A549 (cell line): Measurements from ENCODE around the gene DPEP2NB. TPM values are rescaled to one million over a fixed set of nuclear protein-coding genes. Genes with fewer than 3 reads are reported as not detected.

Experiments
- ATAC-seq, 2 experiments: fragments of 200-7000 bp in 1 of 2; fragments of >200 bp in 1 of 2; cut with Nextera tagmentation in 1 of 2; cut with Tn5 transposase in 1 of 2; 3 replicates each; pipeline versions ENCODE4 v1.8.0 to v1.9.1; 2018 to 2020; ENCODE audit warnings: mild to moderate bottlenecking in 1 of 2, moderate library complexity in 1 of 2
- CTCF ChIA-PET: fragments of 300-600 bp; sonication (Branson Sonifier 250); formaldehyde crosslinking; extraction: SDS; loops from one replicate; lab custom pipeline; 2021; ENCODE audit warnings: antibody characterized with exemption, inconsistent platforms; lab: Yijun Ruan, JAX
- POLR2A ChIA-PET: fragments of 350-600 bp; formaldehyde crosslinking; extraction: SDS; loops from one replicate; lab custom pipeline; 2021; ENCODE audit warnings: antibody characterized with exemption, inconsistent platforms; lab: Yijun Ruan, JAX
- DNase-seq, 2 experiments: peaks; one replicate each; pipeline versions ENCODE4 v3.0.0 to v3.0.0-alpha.2; 2011 to 2016; ENCODE audit warnings: low read depth in 1 of 2, low spot score in 1 of 2
- FAIRE-seq: peaks from 2 replicates; lab custom pipeline; 2011; peaks lifted over from hg19 to GRCh38; lab: Jason Lieb, UNC
- H3K27ac ChIP-seq, 2 experiments: fragments of >200 bp; sonication (Bioruptor Twin); formaldehyde crosslinking; 3 replicates each; pipeline ENCODE4 v1.5.1; 2016 to 2017
- H3K4me1 ChIP-seq: fragments of >200 bp; sonication (Bioruptor Twin); formaldehyde crosslinking; 3 replicates; pipeline ENCODE4 v1.6.1; 2016
- H3K4me2 ChIP-seq: fragments of >200 bp; sonication (Bioruptor Twin); formaldehyde crosslinking; 3 replicates; pipeline ENCODE4 v1.6.1; 2016
- H3K4me3 ChIP-seq: fragments of >200 bp; sonication (Bioruptor Twin); formaldehyde crosslinking; 3 replicates; pipeline ENCODE4 v1.5.1; 2016
- H3K9me3 ChIP-seq: fragments of >200 bp; sonication (Bioruptor Twin); formaldehyde crosslinking; 3 replicates; pipeline ENCODE4 v1.6.1; 2016
- CEBPB ChIP-seq, 2 experiments: fragments of >200 bp in 1 of 2; sonication (Bioruptor Twin) in 1 of 2; formaldehyde crosslinking in 1 of 2; IDR thresholded peaks; 2 replicates each; pipeline ENCODE4 v1.6.1; 2012 to 2016
- CHD4 ChIP-seq: fragments of 200-600 bp; sonication (generic); IDR thresholded peaks from 2 replicates; pipeline ENCODE4 v1.6.1; 2016; ENCODE audit warnings: antibody characterized with exemption, mild to moderate bottlenecking, borderline replicate concordance
- EHF ChIP-seq: fragments of 250-450 bp; sonication (Bioruptor Pico); IDR thresholded peaks from 2 replicates; pipeline ENCODE4 v1.5.0; 2020; ENCODE audit warnings: mild to moderate bottlenecking
- EP300 ChIP-seq, 2 experiments: fragments of >200 bp; sonication (Bioruptor Twin); formaldehyde crosslinking; IDR thresholded peaks; 2 replicates in 1 of 2; 3 replicates in 1 of 2; pipeline ENCODE4 v1.6.1; 2016 to 2017
- FOSB ChIP-seq: fragments of 250-450 bp; sonication (Bioruptor Pico); IDR thresholded peaks from 2 replicates; pipeline ENCODE4 v1.5.0; 2020; ENCODE audit warnings: mild to moderate bottlenecking, moderate library complexity
- FOSL2 ChIP-seq, 2 experiments: fragments of 450-650 bp in 1 of 2; fragments of >200 bp in 1 of 2; sonication (Bioruptor Twin) in 1 of 2; formaldehyde crosslinking; IDR thresholded peaks; 2 replicates each; pipeline versions ENCODE4 v1.5.0 to v1.6.1; 2016 to 2020; ENCODE audit warnings: mild to moderate bottlenecking in 1 of 2, moderate library complexity in 1 of 2
- HDAC2 ChIP-seq: fragments of 200-600 bp; sonication (generic); IDR thresholded peaks from 2 replicates; pipeline ENCODE4 v1.6.1; 2016
- HEYL ChIP-seq: fragments of 250-450 bp; sonication (Bioruptor Pico); IDR thresholded peaks from 2 replicates; pipeline ENCODE4 v1.8.0; 2021; ENCODE audit warnings: mild to moderate bottlenecking, moderate library complexity
- HOXA7 ChIP-seq: fragments of 250-450 bp; sonication (Bioruptor Pico); IDR thresholded peaks from 2 replicates; pipeline ENCODE4 v1.5.0; 2020; ENCODE audit warnings: mild to moderate bottlenecking, moderate library complexity
- JUN ChIP-seq, 2 experiments: fragments of >200 bp; sonication (Bioruptor Twin); formaldehyde crosslinking; IDR thresholded peaks; 2 replicates in 1 of 2; 3 replicates in 1 of 2; pipeline ENCODE4 v1.6.1; 2016 to 2017
- JUNB ChIP-seq: fragments of >200 bp; sonication (Bioruptor Twin); formaldehyde crosslinking; IDR thresholded peaks from 2 replicates; pipeline ENCODE4 v1.6.1; 2016
- KDM1A ChIP-seq: fragments of 200-600 bp; sonication (generic); IDR thresholded peaks from 2 replicates; pipeline ENCODE4 v1.6.1; 2016; ENCODE audit warnings: low read depth, mild to moderate bottlenecking
- MAZ ChIP-seq: fragments of 150-350 bp; IDR thresholded peaks from 2 replicates; pipeline ENCODE4 v1.6.1; 2014; ENCODE audit warnings: antibody characterized with exemption, low read depth, low read length, borderline replicate concordance
- NPAS2 ChIP-seq: fragments of 250-450 bp; sonication (Bioruptor Pico); IDR thresholded peaks from 2 replicates; pipeline ENCODE4 v1.8.0; 2022; ENCODE audit warnings: mild to moderate bottlenecking, moderate library complexity, borderline replicate concordance
- POLR2A ChIP-seq: IDR thresholded peaks from 2 replicates; pipeline ENCODE4 v1.6.1; 2012; ENCODE audit warnings: mild to moderate bottlenecking, low read length
- POLR2AphosphoS2 ChIP-seq: conservative IDR thresholded peaks from 2 replicates; pipeline ENCODE4 v1.6.1; 2012; ENCODE audit warnings: low read length, improper control_type of control experiment, inconsistent platforms
- RARB ChIP-seq: fragments of 250-450 bp; sonication (Bioruptor Pico); IDR thresholded peaks from 2 replicates; pipeline ENCODE4 v1.8.0; 2021; ENCODE audit warnings: mild to moderate bottlenecking, moderate library complexity
- SMC3 ChIP-seq: fragments of >200 bp; sonication (Bioruptor Twin); formaldehyde crosslinking; IDR thresholded peaks from 3 replicates; pipeline ENCODE4 v1.6.1; 2018; ENCODE audit warnings: inconsistent platforms
- TP53 ChIP-seq: fragments of 250-450 bp; sonication (Bioruptor Pico); IDR thresholded peaks from 2 replicates; pipeline ENCODE4 v1.5.0; 2021; ENCODE audit warnings: mild to moderate bottlenecking, moderate library complexity
- ZC3H11A ChIP-seq: fragments of 450-650 bp; IDR thresholded peaks from 2 replicates; pipeline ENCODE4 v1.6.1; 2014; ENCODE audit warnings: antibody characterized with exemption, mild to moderate bottlenecking
- WGBS: methylation state at CpG from one replicate; pipeline ENCODE4 v1.1.6; 2017; ENCODE audit errors: missing lambda C conversion rate; 5-methylcytosine and 5-hydroxymethylcytosine counted together
- polyA plus RNA-seq, 4 experiments: library from polyadenylated mRNA; depleted of rRNA in 3 of 4; stranded (reverse); fragments of >200 nt; fragmentation: RNase III in 1 of 4; extraction: RNeasy Plus Mini Kit Qiagen cat#74134 plus additional on column Dnase treatment in 1 of 4; gene quantifications; 2 replicates in 3 of 4; 3 replicates in 1 of 4; pipeline ENCODE4 v1.2.3, GENCODE V29; 2011 to 2017
- TF ChIP-seq, protein P1 (sequence below): fragments of >200 bp; sonication (Bioruptor Twin); formaldehyde crosslinking; IDR thresholded peaks from 3 replicates; pipeline ENCODE4 v1.6.1; 2016
- TF ChIP-seq, protein P2 (sequence below): fragments of 250-450 bp; sonication (Bioruptor Pico); IDR thresholded peaks from 2 replicates; pipeline ENCODE4 v1.5.0; 2021; ENCODE audit warnings: mild to moderate bottlenecking, moderate library complexity, borderline replicate concordance
- TF ChIP-seq, protein P3 (sequence below): IDR thresholded peaks from 2 replicates; pipeline ENCODE4 v1.6.1; 2012; ENCODE audit warnings: low read depth, borderline replicate concordance
- TF ChIP-seq, protein P4 (sequence below): fragments of >200 bp; sonication (Bioruptor Twin); formaldehyde crosslinking; IDR thresholded peaks from 2 replicates; pipeline ENCODE4 v1.6.1; 2016
- TF ChIP-seq, protein P5 (sequence below): IDR thresholded peaks from 2 replicates; pipeline ENCODE4 v1.6.1; 2012
- TF ChIP-seq, protein P6 (sequence below): IDR thresholded peaks from 2 replicates; pipeline ENCODE4 v1.6.1; 2012

DPEP2NB gene
- polyA plus RNA-seq, 2 of the 4 experiments (the other 2 are of a cell fraction) = not detected

DNA sequence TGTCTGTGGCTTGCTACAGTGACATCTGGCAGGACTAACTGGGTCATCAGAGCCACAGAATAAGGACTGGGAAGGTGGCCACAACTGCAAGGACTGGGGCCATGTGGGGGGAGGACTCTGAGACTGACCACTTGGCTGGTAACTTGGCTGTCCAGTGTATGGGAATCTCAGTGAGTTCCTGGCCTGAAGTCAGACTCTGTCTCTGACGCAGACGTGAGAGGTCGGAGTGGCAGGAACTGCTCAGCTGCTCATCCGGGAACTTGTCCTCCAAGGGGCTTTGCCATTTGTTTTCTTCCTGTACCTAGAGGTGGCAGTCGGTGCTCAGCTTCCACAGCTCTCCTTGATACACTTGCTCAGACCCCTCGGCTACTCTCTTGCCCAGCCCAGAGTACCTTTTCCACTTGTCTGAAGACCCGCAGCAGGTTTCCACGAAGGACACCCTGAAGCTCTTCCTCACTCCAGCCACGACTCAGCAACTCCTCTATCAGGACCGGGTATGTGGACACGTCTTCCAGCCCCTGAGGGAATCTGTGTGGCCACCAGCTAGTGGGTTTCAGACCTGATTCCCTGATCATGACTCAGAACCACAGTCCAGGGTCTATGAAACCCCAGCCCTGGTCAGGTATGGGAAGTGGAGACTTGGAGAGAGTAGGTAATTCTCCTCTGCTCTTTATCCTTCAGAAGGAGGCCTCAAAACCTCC, 28.1 kb downstream of the DPEP2NB start:
- FAIRE-seq = no peak
- TF ChIP-seq ZC3H11A (no peak), FOSL2 (IDR thresholded peaks at IDR 0.05) (no peak), FOSL2 (CRISPR knock-in tag; IDR thresholded peaks at IDR 0.05) (no peak), JUN (IDR thresholded peaks at IDR 0.05) (no peak), CEBPB (IDR thresholded peaks at IDR 0.05) (no peak), SMC3 (no peak), HEYL (CRISPR knock-in tag) (no peak), POLR2A (no peak), MAZ (no peak)
- TF ChIP-seq, protein P1, sequence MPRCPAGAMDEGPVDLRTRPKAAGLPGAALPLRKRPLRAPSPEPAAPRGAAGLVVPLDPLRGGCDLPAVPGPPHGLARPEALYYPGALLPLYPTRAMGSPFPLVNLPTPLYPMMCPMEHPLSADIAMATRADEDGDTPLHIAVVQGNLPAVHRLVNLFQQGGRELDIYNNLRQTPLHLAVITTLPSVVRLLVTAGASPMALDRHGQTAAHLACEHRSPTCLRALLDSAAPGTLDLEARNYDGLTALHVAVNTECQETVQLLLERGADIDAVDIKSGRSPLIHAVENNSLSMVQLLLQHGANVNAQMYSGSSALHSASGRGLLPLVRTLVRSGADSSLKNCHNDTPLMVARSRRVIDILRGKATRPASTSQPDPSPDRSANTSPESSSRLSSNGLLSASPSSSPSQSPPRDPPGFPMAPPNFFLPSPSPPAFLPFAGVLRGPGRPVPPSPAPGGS = no peak
- TF ChIP-seq, protein P2, sequence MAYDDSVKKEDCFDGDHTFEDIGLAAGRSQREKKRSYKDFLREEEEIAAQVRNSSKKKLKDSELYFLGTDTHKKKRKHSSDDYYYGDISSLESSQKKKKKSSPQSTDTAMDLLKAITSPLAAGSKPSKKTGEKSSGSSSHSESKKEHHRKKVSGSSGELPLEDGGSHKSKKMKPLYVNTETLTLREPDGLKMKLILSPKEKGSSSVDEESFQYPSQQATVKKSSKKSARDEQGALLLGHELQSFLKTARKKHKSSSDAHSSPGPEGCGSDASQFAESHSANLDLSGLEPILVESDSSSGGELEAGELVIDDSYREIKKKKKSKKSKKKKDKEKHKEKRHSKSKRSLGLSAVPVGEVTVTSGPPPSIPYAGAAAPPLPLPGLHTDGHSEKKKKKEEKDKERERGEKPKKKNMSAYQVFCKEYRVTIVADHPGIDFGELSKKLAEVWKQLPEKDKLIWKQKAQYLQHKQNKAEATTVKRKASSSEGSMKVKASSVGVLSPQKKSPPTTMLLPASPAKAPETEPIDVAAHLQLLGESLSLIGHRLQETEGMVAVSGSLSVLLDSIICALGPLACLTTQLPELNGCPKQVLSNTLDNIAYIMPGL (CRISPR knock-in tag) = no peak
- DNase-seq = no peak
- no peak for ATAC-seq
- no peaks in the 10 kb centered on the region for H3K9me3 ChIP-seq
- H3K27ac ChIP-seq = no peak overlapping the region
- H3K4me2 ChIP-seq = no peak overlapping the region
- H3K4me3 ChIP-seq = no peak overlapping the region
- 85% methylated on average over 11 of the region's 11 CpGs for whole genome bisulfite sequencing
- POLR2A ChIA-PET = no interaction called here
- H3K4me1 ChIP-seq = peaks cover 7% of the 10 kb centered on the region; the same call in 2 of the 3 replicates
- CTCF ChIA-PET = interaction anchor here (1.2 to 5.5 kb wide), 2 partner anchors 53 to 243 kb away, joined by 3 to 20 read pairs; no protein-coding TSS in a partner anchor

DNA sequence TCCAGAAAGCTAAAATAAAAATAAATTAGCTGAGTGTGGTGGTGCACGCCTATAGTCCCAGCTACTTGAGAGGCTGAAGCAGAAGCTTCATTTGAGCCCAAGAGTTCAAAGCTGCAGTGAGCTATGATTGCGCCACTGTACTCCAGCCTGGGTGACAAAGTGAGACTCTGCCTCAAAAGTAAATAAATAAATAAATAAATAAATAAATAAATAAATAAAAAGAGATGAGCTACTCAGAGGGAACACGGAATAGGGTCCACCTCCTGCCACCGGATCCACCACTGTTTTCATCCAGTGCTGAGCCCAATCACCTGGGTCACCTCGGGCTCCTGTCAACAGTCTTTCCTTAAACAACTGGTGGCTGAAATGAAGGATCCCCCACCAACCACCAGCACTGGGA, 28.8 kb downstream of the DPEP2NB start:
- ATAC-seq (no peak), DNase-seq (no peak), FAIRE-seq (no peak)
- Histone ChIP-seq H3K27ac (no peak overlapping the region), H3K4me3 (no peak overlapping the region), H3K4me2 (no peak overlapping the region), H3K4me1 (peaks cover 7% of the 10 kb centered on the region; the same call in 2 of the 3 replicates), H3K9me3 (no peaks in the 10 kb centered on the region)
- TF ChIP-seq, protein P3, sequence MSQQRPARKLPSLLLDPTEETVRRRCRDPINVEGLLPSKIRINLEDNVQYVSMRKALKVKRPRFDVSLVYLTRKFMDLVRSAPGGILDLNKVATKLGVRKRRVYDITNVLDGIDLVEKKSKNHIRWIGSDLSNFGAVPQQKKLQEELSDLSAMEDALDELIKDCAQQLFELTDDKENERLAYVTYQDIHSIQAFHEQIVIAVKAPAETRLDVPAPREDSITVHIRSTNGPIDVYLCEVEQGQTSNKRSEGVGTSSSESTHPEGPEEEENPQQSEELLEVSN = no peak
- TF ChIP-seq JUNB (no peak), EHF (CRISPR knock-in tag) (no peak), SMC3 (no peak), POLR2AphosphoS2 (no peak), HOXA7 (no peak), EP300 (IDR thresholded peaks at IDR 0.05) (no peak), ZC3H11A (peak; percentile 86)
- WGBS = 81% methylated on average over 5 of the region's 5 CpGs
- CTCF ChIA-PET = interaction anchor here (1.1 to 1.2 kb wide), 3 partner anchors 20 to 238 kb away, joined by 3 read pairs; no protein-coding TSS in a partner anchor
- POLR2A ChIA-PET = interaction anchor here (0.6 kb wide), 1 partner anchor 993 kb away, joined by 3 read pairs; no protein-coding TSS in a partner anchor

DNA sequence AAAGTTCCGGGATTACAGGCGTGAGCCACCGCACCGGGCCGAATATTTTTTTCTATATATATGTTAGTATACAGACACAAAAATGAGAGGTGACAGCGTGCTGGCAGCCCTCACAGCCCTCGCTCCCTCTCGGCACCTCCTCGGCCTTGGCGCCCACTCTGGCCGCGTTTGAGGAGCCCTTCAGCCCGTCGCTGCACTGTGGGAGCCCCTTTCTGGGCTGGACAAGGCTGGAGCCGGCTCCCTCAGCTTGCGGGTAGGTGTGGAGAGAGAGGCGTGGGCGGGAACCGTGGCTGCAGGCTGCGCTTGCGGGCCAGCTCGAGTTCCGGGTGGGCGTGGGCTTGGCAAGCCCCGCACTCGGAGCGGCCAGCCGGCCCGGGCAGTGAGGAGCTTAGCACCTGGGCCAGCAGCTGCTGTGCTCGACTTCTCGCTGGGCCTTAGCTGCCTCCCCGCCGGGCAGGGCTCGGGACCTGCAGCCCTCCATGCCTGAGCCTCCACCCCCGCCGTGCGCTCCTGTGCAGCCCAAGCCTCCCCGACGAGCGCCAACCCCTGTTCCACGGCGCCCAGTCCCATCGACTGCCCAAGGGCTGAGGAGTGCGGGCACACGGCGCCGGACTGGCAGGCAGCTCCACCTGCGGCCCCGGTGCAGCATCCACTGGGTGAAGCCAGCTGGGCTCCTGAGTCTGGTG, 33.6 kb downstream of the DPEP2NB start:
- POLR2A ChIA-PET = no interaction called here
- WGBS = 94% methylated on average over 31 of the region's 49 CpGs
- FAIRE-seq (no peak), DNase-seq (no peak), ATAC-seq (no peak)
- Histone ChIP-seq H3K4me1 (peaks cover 7% of the 10 kb centered on the region; the same call in 2 of the 3 replicates), H3K9me3 (no peaks in the 10 kb centered on the region), H3K4me3 (no peak overlapping the region), H3K4me2 (no peak overlapping the region), H3K27ac (no peak overlapping the region)
- CTCF ChIA-PET = interaction anchor here (1.2 to 3.8 kb wide), 5 partner anchors 10 to 40 kb away, joined by 3 to 14 read pairs (median 5); no protein-coding TSS in a partner anchor
- TF ChIP-seq TP53 (CRISPR knock-in tag) (no peak), HDAC2 (no peak), JUNB (no peak), HOXA7 (no peak), NPAS2 (CRISPR knock-in tag) (no peak), FOSB (CRISPR knock-in tag) (no peak), CHD4 (no peak), KDM1A (no peak), RARB (CRISPR knock-in tag) (no peak)
- TF ChIP-seq, protein P4, sequence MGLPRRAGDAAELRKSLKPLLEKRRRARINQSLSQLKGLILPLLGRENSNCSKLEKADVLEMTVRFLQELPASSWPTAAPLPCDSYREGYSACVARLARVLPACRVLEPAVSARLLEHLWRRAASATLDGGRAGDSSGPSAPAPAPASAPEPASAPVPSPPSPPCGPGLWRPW = no peak
- TF ChIP-seq, protein P5, sequence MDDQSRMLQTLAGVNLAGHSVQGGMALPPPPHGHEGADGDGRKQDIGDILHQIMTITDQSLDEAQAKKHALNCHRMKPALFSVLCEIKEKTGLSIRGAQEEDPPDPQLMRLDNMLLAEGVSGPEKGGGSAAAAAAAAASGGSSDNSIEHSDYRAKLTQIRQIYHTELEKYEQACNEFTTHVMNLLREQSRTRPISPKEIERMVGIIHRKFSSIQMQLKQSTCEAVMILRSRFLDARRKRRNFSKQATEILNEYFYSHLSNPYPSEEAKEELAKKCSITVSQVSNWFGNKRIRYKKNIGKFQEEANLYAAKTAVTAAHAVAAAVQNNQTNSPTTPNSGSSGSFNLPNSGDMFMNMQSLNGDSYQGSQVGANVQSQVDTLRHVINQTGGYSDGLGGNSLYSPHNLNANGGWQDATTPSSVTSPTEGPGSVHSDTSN = no peak
- TF ChIP-seq, protein P6, sequence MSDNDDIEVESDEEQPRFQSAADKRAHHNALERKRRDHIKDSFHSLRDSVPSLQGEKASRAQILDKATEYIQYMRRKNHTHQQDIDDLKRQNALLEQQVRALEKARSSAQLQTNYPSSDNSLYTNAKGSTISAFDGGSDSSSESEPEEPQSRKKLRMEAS = no peak
- TF ChIP-seq, protein P1 = no peak
